DMS53 (cell line): ENCODE data around the gene TPRG1.

Experiments
- DNase-seq: peaks from one replicate; lab custom pipeline; 2025; lab: John Stamatoyannopoulos, UW

The TPRG1 gene

GRCh38 chr3:189166321-189166720, 5.5 kb upstream of the TPRG1 start:
- no peak for DNase-seq

GRCh38 chr3:189167027-189167766, 4.6 kb upstream of the TPRG1 start:
- DNase-seq, result peak; percentile 41

- no peak for DNase-seq
Observed at GRCh38 chr3:189168711-189169110, 3.1 kb upstream of the TPRG1 start.

GRCh38 chr3:189169728-189170127, 2.0 kb upstream of the TPRG1 start:
- no peak for DNase-seq

- no peak for DNase-seq
Observed at GRCh38 chr3:189170559-189170958, 1.2 kb upstream of the TPRG1 start.

GRCh38 chr3:189172668-189173419, 1.1 kb downstream of the TPRG1 start:
- DNase-seq, result no peak

- no peak for DNase-seq
Observed at GRCh38 chr3:189184566-189184965, 12.8 kb downstream of the TPRG1 start.

- no peak for DNase-seq
Observed at GRCh38 chr3:189186101-189186500, 14.3 kb downstream of the TPRG1 start.

- no peak for DNase-seq
Observed at GRCh38 chr3:189188466-189188865, 16.7 kb downstream of the TPRG1 start.

GRCh38 chr3:189192725-189193124, 21.0 kb downstream of the TPRG1 start:
- DNase-seq, result no peak

GRCh38 chr3:189195302-189195701, 23.5 kb downstream of the TPRG1 start:
- peak; percentile 10 for DNase-seq

- DNase-seq, result no peak
Observed at GRCh38 chr3:189202106-189202505, 30.3 kb downstream of the TPRG1 start.

GRCh38 chr3:189202583-189202982, 30.8 kb downstream of the TPRG1 start:
- DNase-seq, result no peak

GRCh38 chr3:189204167-189204866, 32.5 kb downstream of the TPRG1 start:
- DNase-seq, result no peak

GRCh38 chr3:189204937-189205336, 33.2 kb downstream of the TPRG1 start:
- DNase-seq, result no peak

- no peak for DNase-seq
Observed at GRCh38 chr3:189210251-189210770, 38.5 kb downstream of the TPRG1 start.

- no peak for DNase-seq
Observed at GRCh38 chr3:189212681-189213080, 40.9 kb downstream of the TPRG1 start.

GRCh38 chr3:189214651-189215050, 42.9 kb downstream of the TPRG1 start:
- no peak for DNase-seq

GRCh38 chr3:189222927-189223636, 51.3 kb downstream of the TPRG1 start:
- no peak for DNase-seq

GRCh38 chr3:189225431-189225830, 53.7 kb downstream of the TPRG1 start:
- DNase-seq, result no peak

- no peak for DNase-seq
Observed at GRCh38 chr3:189227249-189227648, 55.5 kb downstream of the TPRG1 start.
